NCI-H1694 treated with DMSO at 0.1 percent for 48 hours (cell line): ENCODE results near the gene ZNF566.
"Not testable (repeated sequence)": the region's sequence is repeated elsewhere in the genome, so short reads cannot be mapped to it uniquely, and the experiment has no call there.

ENCODE experiments used
- DNase-seq: peaks from one replicate; lab custom pipeline; 2025; lab: John Stamatoyannopoulos, UW

The ZNF566 gene

DNA sequence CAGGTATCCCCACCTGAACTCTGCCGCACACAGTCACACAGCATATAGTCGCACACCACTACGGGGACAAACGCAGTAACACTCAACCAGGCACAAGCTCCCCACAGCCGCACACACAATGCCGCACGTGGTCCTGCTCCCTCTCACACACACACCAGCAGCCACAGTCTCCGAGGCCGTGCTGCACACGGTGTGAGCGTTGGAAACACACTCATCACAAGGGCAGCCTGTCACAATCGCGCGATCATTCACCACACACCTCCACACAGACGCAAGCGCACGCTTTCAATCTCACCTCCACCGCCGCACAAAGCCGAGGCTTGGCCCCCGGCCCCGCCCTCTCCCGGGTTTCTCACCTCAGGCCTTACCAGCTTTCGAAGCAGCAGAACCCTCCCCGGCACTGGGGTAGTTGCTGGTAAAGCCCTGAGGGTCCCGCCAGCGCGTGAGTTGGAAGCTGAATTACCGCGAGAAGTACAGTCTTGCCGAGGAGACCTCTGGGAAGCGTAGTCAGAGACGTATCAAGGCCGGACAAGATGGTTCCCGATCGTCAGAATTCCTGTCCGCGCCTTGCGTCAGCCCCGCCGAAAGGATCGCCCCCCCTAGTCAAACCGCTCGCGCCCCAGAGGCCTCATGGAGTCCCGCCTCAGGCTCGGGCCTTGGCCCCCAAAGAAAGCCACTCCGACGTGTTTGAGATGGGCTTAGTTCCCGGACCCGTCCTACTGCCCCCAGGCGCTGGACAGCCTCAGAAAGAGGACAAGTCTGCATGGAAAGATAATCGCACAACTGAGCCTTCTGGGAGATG is at the start of gene ZNF566:
Gene ZNF566, minus strand, starts transcription at position 444 of the 802 bp plus-strand sequence. CDS start 13,004 bp downstream, outside the sequence.
- peak; percentile 98 for DNase-seq

DNA sequence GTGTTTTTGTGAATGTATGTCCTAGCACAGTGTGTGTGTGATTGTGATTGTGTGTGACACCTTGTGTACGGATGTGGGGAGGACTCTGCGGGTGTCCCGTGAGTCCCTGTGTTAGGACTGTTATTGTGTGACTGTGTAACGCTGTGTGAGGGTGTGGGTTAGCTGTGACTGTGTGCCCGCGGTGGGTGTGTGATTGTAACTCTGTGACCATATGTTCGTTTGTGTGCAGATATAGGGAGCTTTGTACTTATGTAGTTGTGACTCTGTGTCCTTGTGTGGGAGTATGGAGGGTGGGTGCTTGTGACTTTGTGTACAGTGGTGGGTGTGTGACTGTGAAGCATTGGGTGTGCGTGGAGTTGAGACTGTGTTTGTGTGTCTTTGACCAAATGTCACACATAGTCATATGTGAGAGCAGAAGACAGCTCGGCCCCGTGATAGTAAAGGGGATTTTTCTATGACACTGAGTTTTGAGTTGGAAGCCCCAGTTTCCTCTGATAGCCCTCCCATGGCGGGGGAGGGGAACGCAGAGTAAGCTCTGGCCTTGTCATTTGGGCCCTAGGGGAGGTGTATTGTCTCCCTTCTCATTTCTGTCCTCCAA is 39.7 kb upstream of the ZNF566 start:
- no peak for DNase-seq

DNA sequence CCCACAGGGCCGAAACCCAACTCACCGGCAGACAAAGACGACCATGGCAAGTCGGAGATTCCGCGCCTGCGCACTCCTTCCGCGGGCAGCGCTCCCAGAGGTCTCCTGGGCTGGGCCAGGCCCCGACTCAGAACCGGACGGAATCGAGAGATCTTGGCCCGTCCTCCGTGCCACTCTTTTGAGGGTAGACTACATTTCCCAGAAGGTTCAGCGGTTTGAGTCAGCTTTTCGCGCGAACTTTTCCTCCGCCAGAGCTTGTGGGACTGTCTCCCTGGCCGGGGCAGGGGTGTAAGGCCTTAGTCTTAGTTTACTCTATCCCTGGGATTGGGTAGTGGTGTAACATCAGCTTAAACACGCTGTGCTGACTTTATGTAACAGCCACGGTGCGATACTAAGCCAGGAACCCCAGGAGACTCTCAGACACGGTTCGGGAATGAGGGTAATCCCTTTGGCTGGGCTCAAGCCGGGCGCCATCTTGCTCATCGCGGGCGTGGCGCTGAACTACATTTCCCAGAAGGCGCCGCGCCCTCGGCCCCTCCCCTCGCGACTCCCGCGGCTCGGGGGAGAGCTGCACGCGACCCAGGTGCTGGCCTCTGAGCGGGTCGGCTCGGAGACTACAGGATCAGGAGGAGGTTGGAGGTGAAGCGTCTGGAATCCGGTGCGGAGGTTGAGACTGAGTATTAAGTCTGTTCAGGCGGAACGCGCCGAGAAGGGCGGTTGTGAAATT is 39.0 kb upstream of the ZNF566 start, which contains the start of gene ZNF260:
Gene ZNF260, minus strand, starts transcription at position 78 of the 727 bp plus-strand sequence. CDS start 13,033 bp downstream, outside the sequence.
- peak; percentile 93 for DNase-seq

DNA sequence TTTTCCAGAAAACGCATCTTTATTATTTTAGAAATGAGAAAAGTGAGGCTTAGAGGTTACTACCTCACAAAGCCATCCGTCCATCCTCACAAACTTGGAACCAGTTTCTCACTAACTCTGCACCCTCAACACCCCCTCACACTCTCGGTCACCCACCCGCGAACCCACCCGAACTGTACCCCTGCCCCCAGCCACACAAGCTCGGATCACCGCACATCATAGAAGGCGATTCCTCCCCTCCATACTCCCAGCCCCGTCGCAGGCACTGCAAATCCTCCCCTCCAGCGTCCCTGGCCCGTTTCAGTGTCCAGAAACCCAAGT is 38.5 kb upstream of the ZNF566 start:
- no peak for DNase-seq

DNA sequence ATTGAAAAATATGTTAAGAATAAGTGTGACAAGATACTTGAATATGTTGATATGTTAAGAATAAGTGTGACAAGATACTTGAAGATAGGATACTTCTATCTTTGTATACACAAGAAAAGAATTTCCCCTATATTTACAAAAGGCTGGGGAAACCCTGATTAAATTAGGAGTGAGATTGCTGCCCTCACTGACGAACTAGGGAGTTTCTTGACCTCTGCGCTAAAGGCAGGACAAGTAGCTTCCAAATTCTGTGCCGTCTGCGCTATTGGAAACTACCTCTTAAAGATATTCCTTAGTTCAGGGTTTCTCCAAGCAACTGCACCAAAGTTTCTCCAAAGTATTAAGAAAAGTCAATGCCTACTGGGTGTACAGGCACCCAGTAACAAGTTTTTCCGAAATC is 38.0 kb upstream of the ZNF566 start:
- no peak for DNase-seq

DNA sequence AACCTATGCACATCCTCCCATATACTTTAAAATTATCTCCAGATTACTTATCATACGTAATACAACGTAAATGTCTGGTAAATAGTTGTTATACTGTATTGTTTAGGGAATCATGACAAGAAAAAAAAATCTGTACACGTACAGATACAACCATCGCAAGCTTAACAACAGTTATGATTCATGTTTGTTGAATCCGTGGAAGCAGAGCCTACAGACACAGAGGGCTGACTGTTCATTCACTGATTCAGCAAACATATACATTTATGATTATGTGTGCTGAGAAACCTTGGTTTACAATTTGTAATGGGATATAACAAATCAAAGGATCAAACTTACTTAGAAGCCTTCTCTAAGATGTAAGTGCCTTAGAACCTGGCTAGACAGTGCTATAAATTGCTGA is 37.2 kb upstream of the ZNF566 start:
- DNase-seq, result no peak

DNA sequence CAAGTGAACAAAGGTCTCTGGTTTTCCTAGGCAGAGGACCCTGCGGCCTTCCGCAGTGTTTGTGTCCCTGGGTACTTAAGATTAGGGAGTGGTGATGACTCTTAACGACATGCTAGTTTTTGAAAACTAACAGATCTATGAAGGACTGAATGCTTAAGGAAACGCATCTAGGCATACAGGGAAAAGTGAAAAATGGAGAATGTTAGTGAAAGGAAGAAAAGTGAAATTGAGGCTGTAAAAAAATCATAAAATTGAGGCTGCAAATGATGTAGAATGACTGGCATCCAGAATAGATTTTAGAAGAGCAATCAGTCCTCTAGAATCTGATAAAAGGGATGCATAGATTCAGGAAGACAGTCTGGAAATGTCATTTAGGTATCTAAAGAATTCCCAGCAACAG is 35.3 kb upstream of the ZNF566 start:
- DNase-seq, result no peak

DNA sequence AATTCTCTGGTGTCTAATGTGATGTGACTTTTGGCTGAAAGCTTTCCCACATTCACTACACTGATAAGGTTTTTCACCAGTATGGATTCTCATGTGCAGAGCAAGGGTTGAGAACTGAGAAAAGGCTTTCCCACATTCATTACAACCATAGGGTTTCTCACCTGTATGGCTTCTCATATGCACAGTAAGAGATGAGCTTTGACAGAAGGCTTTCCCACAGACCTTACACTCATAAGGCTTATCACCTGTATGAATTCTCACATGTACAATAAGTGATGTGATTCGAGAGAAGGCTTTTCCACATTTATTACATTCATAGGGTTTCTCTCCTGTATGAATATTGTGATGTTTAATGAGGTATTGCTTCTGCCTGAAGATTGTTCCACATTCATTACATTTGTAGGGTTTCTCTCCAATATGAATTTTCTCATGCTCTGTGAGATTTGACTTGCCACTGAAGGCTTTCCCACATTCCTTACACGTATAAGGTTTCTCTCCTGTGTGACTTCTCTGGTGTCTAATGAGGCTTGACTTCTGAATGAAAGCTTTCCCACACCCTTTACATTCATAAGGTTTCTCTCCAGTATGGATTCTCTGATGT is 24.8 kb upstream of the ZNF566 start:
- no peak for DNase-seq

DNA sequence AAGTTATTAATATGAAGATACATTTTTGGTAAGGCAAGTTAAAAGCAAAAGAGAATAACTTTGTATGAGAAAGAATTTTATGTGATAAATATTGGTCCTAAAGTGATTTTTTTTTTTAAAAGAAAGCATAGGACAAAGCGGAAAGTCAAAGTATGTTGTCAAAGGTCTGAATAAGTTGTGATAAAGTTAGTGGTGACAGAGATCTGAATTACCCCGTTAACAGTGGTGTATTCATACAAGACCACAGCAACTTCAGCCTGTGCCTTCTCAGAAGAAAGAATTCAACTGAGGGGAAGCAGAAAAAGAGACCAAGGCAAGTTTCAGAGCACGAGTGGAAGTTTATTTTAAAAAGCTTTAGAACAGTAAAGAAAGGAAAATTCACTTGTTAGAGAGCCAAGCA is 19.0 kb upstream of the ZNF566 start:
- DNase-seq, result no peak

DNA sequence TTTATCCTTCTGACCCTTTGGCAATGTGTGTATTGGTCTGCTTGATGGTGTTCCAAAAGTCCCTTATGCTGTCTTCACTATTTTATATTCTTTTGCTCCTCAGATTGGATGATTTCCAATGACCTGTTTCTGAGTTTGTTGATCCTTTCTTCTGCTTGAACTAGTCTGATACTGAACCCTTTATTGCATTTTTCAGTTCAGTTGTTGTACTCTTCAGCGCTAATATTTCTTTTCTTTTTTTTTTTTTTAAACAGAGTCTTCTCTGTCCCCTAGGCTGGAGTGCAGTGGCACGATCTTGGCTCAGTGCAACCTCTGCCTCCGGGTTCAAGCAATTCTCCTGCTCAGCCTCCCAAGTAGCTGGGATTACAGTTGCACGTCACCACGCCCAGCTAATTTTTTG is 12.6 kb upstream of the ZNF566 start:
- DNase-seq, result no peak

DNA sequence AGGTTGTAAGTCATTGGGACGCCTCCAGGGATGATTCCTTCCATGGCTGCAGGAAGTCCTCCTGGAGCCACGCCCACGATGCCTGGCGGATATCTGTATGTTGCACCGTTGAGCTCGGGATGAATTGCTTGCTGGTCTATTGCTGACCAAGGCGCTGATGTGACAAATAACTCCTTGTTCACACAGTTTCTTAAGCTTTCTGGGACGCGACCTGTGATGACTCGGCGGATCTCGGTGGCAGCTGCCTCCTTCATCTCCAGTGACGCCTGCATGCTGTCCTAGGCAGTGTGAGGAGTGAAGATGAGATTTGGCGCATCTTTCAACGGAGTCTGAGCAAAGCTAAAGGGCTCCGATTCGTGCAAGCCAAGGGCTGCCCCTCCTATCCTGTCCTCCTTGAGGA is 7.6 kb upstream of the ZNF566 start:
- DNase-seq, result no peak

DNA sequence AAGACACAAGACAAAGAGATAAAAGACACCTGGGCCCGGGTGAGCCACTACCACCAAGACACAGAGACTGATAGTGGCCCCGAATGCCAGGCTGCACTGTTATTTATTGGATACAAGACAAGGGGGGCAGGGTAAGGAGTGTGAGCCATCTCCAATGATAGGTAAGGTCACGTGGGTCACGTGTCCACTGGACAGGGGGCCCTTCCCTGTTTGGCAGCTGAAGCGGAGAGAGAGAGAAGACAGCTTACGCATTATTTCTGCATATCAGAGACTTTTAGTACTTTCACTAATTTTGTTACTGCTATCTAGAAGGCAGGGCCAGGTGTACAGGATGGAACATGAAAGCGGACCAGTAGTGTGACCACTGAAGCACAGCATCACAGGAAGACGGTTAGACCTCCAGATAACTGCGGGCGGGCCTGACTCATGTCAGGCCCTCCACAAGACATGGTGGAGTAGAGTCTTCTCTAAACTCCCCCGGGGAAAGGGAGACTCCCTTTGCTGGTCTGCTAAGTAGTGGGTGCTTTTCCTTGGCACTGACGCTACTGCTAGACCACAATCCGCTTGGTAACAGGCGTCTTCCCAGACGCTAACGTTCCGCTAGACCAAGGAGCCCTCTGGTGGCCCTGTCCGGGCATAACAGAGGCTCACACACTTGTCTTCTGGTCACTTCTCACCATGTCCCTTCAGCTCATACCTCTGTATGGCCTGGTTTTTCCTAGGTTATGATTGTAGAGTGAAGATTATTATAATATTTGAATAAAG is 3.5 kb upstream of the ZNF566 start:
- peak; percentile 3 for DNase-seq

DNA sequence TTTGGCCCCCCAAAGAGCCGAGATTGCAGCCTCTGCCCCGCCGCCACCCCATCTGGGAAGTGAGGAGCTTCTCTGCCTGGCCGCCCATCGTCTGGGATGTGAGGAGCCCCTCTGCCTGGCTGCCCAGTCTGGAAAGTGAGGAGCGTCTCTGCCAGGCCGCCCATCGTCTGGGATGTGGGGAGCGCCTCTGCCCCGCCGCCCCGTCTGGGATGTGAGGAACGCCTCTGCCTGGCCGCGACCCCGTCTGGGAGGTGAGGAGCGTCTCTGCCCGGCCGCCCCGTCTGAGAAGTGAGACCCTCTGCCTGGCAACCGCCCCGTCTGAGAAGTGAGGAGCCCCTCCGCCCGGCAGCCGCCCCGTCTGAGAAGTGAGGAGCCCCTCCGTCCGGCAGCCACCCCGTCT is 1.5 kb upstream of the ZNF566 start:
- DNase-seq, result not testable (repeated sequence)

DNA sequence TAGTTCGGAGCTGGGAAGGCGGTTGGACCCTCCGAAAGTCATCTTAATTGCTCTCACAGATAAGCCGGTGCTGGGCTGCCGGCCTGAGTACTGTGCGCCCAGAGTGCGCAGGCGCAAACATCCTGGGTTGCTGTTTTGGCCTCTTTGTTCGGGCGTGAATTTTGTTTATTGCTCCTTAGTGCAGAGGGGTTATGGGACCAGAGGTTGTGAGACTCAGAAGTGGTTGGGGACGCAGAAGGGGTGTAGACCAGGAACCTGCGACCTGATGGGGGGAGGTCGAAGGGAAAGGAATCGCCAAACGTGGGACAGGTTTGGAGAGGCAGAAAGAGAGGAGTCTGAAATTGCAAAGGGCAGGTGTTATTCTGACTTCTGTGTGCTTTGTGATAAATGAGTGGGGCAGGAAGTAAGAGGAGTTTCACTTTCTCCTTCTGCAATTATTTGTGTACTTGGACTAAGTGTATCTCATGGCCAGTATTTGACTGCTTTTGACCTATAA is 607 bp upstream of the ZNF566 start:
- DNase-seq, result no peak

DNA sequence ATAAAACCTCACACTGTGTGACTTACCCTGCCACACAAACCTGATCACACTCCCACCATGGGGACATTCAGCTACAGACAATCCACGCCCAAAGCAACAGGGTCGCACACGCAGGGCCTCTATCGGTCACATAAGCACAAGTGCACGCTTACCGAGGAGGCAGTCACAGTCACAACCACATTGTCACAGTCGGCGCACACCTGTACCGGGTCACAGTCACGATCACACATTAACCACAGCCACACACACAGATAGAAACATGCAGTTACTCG is 579 bp downstream of the ZNF566 start:
- DNase-seq, result peak; percentile 30

DNA sequence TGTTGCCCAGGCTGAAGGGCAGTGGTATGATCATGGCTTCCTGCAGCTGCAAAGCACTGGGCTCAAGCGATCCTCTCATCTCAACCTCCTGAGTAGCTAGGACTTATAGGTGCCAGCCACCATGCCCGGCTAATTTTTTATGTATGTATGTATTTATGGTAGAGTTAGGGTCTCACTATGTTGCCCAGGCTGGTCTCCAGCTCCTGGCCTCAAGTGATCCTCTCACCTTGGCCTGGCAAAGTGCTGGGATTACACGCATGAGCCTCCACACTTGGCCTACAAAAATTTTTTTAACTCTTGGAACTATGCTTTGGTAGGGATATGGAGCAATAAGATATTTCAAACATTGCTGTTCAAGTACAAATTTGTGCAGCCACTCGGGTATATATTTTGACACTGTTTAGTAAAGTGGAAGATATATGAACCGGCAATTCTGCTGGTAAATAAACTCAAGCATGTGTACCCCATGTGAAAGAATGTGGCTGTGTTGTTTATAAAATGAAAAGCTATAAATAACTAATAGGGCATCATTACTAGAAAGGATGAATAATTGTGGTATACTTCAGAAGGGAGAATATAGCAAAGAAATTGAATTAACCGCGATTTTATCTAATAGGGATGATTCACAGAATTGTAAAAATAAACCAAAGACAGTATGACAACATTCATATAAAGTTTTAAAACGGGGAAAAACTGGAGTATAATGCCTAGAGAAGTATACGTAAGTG is 1.1 kb downstream of the ZNF566 start:
- no peak for DNase-seq

DNA sequence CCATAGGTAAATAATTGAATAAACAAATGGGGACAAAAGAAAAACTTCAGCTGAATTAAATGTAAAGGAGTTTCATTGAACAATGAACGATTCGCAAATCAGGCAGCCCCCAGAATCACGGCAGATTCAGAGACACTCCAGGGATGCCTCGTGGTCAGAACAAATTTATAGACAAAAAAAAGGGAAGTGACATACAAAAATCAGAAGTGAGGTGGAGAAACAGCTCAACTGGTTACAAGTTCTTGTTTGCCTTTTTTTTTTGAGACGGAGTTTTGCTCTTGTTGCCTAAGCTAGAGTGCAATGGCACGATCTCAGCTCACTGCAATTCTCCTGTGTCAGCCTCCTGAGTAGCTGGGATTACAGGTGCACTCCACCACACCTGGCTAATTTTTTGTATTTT is 5.7 kb downstream of the ZNF566 start:
- no peak for DNase-seq

DNA sequence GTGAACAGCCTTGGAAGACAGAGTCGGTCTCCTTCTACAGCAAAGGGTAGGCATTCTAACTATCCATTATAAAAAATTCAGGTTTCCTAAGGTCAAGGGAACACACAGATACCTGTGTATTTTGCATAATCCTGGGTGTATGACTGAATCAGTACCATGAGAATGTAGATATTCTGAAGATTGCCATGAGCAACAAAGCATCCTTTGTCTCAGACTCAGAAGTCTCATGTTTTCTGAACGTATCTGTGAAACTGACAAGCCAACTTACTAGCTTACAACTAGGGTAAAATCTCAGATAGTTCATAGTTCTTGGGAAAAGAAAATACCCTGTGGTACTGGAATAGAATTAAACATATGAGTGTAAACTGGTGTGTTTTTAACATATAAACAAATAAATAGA is 6.5 kb downstream of the ZNF566 start:
- no peak for DNase-seq

DNA sequence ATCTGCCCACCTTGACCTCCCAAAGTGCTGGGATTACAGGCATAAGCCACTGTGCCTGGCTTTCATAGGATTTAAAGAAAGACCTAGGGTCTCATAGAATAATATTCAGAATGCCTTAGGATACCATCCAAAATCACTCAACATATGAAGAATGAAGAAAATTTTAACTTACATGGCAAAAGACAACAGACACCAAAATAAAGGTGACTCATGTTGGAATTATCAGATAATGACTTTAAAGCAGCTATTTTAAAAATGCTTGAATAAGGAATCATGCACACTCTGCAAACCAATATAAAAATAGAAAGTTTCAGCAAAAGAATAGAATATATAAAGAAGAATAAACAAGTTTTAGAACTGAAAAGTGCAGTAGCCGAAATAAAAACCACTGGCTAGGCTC is 29.3 kb downstream of the ZNF566 start:
- DNase-seq, result no peak

DNA sequence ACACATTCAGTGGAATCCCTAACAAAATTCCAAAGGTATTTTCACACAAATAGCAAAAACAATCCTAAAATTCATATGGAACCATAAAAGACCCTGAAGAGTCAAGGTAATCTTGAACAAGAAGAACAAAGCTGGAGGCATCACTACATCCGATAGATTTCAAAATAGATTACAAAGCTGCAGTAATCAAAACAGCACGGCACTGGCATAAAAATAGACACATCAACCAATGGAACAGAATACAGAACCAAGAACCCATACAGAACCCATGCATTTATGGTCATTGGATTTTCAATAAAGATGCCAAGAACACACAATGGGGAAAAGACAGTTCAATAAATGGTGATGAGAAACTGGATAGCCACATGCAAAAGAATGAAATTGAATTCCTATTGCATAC is 32.5 kb downstream of the ZNF566 start:
- DNase-seq, result no peak

DNA sequence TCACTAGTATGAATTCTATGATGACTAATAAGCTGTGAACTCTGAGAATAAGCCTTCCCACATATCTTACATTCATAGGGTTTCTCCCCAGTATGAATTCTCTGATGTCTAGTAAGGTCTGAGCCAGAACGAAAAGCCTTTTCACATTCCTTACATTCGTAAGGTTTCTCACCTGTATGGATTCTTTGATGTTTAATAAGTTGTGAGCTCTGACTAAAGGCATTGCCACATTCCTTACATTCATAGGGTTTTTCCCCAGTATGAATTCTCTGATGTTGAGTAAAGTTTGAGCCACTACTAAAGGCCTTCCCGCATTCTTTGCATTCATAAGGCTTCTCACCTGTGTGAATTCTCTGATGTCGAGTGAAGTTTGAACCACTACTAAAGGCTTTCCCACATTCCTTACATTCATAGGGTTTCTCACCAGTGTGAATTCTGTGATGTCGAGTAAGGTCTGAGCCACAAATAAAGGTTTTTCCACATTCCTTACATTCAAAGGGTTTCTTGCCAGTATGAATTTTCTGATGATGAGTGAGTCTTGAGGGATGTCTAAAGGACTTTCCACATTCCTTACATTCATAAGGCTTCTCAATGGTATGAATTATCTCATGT is 40.2 kb downstream of the ZNF566 start:
- no peak for DNase-seq
